CD8-positive, alpha-beta memory T cell (primary cell): ENCODE results near the gene SUSD4. TPM values are rescaled to one million over a fixed set of nuclear protein-coding genes. Genes with fewer than 3 reads are reported as not detected.
A peak's percentile ranks its signal among the peaks of the same experiment; 100 is the strongest.
"Not testable (repeated sequence)": the region's sequence is repeated elsewhere in the genome, so short reads cannot be mapped to it uniquely, and the experiment has no call there.

Source experiments
- CTCF ChIA-PET: fragments of 350-600 bp; sonication (Branson Sonifier 250); formaldehyde crosslinking; loops from one replicate; lab custom pipeline; 2021; ENCODE audit warnings: antibody characterized with exemption; lab: Charles Lee
- POLR2A ChIA-PET: fragments of 350-600 bp; sonication (Branson Sonifier 250); formaldehyde crosslinking; loops from one replicate; lab custom pipeline; 2021; ENCODE audit warnings: antibody characterized with exemption; lab: Charles Lee
- DNase-seq, 5 donors: peaks; one replicate each; pipeline versions ENCODE4 v3.0.0 to v3.0.0-alpha.2; 2020 to 2022; ENCODE audit warnings: mixed read lengths in 1 of 5
- H3K27ac ChIP-seq: one replicate; pipeline ENCODE4 v1.7.0; 2013; ENCODE audit warnings: low read depth, mild to moderate bottlenecking, low read length, moderate library complexity
- H3K27me3 ChIP-seq: 2 replicates; pipeline ENCODE4 v1.7.0; 2013; ENCODE audit warnings: low read length, mild to moderate bottlenecking; ENCODE audit not compliant: insufficient read depth, poor library complexity, severe bottlenecking
- H3K36me3 ChIP-seq: 2 replicates; pipeline ENCODE4 v1.7.0; 2013; ENCODE audit warnings: mild to moderate bottlenecking, low read length, moderate library complexity; ENCODE audit not compliant: insufficient read depth
- H3K4me1 ChIP-seq: 2 replicates; pipeline ENCODE4 v1.7.0; 2013; ENCODE audit warnings: mild to moderate bottlenecking, low read length, moderate library complexity; ENCODE audit not compliant: insufficient read depth
- H3K4me3 ChIP-seq: 2 replicates; pipeline ENCODE4 v1.7.0; 2013; ENCODE audit warnings: mild to moderate bottlenecking, low read length
- H3K9me3 ChIP-seq: 2 replicates; pipeline ENCODE4 v1.7.0; 2013; ENCODE audit warnings: mild to moderate bottlenecking, low read length
- H3K27ac Mint-ChIP-seq, 8 donors: one replicate each; pipeline ENCODE4 v1.8.0; 2020 to 2021; ENCODE audit warnings: mixed read lengths in 8 of 8, mild to moderate bottlenecking in 6 of 8, inconsistent platforms in 3 of 8, moderate library complexity in 3 of 8
- H3K27me3 Mint-ChIP-seq, 2 donors: one replicate each; pipeline ENCODE4 v1.8.0; 2020 to 2021; ENCODE audit warnings: mixed read lengths in 2 of 2, mild to moderate bottlenecking in 1 of 2, moderate library complexity in 1 of 2
- H3K36me3 Mint-ChIP-seq, 3 donors: one replicate each; pipeline ENCODE4 v1.8.0; 2020 to 2021; ENCODE audit warnings: mixed read lengths in 3 of 3, inconsistent platforms in 1 of 3, mild to moderate bottlenecking in 1 of 3
- H3K4me1 Mint-ChIP-seq, 3 donors: one replicate each; pipeline ENCODE4 v1.8.0; 2020 to 2021; ENCODE audit warnings: mixed read lengths in 3 of 3, inconsistent platforms in 1 of 3, mild to moderate bottlenecking in 1 of 3
- H3K4me3 Mint-ChIP-seq, 7 donors: one replicate each; pipeline ENCODE4 v1.8.0; 2020 to 2021; ENCODE audit warnings: mixed read lengths in 7 of 7, mild to moderate bottlenecking in 6 of 7, moderate library complexity in 4 of 7, inconsistent platforms in 2 of 7
- H3K9me3 Mint-ChIP-seq, 5 donors: one replicate each; pipeline ENCODE4 v1.8.0; 2020 to 2022; ENCODE audit warnings: mixed read lengths in 5 of 5, mild to moderate bottlenecking in 3 of 5, moderate library complexity in 2 of 5, inconsistent platforms in 1 of 5
- polyA plus RNA-seq: library from polyadenylated mRNA; unstranded; fragments of 300-500 nt; fragmentation: Illumina TruSeq; gene quantifications from one replicate; pipeline ENCODE4 v1.2.3, GENCODE V29; 2021
- total RNA-seq, 2 experiments: library from RNA; stranded (reverse); gene quantifications; one replicate each; pipeline ENCODE4 v1.2.3, GENCODE V29; 2021

SUSD4 gene
- total and polyA plus RNA-seq, 3 experiments from 2014 or later, result 0.16 to 4.2 (median 0.18) TPM

- H3K27me3 ChIP-seq, CTCF ChIA-PET, H3K36me3 Mint-ChIP-seq, H3K9me3 Mint-ChIP-seq, H3K4me1 ChIP-seq, H3K27ac Mint-ChIP-seq, H3K27ac ChIP-seq, H3K4me3 ChIP-seq, H3K36me3 ChIP-seq, H3K9me3 ChIP-seq, H3K27me3 Mint-ChIP-seq, POLR2A ChIA-PET, H3K4me1 Mint-ChIP-seq, H3K4me3 Mint-ChIP-seq: not testable (repeated sequence)
- peak in 1 of 5 donors; percentile 8 for DNase-seq
Observed at GRCh38 chr1:223278311-223278710, 85.7 kb downstream of the SUSD4 start.

GRCh38 chr1:223276029-223276428 is 87.9 kb downstream of the SUSD4 start:
- CTCF ChIA-PET, result no interaction called here

GRCh38 chr1:223273511-223273910 is 90.5 kb downstream of the SUSD4 start:
- Mint-ChIP-seq H3K4me3 (no peak overlapping the region), H3K27me3 (peaks cover 6 to 10% of the 10 kb centered on the region in 2 donors), H3K4me1 (no peaks in the 10 kb centered on the region), H3K36me3 (peaks cover 0 to under 1% (median 0%) of the 10 kb centered on the region in 3 donors), H3K27ac (no peak overlapping the region), H3K9me3 (no peaks in the 10 kb centered on the region)
- no peaks in the 10 kb centered on the region for H3K4me1 ChIP-seq
- H3K27me3 ChIP-seq, result no peaks in the 10 kb centered on the region
- no peak overlapping the region for H3K27ac ChIP-seq
- no peaks in the 10 kb centered on the region for H3K9me3 ChIP-seq
- DNase-seq, result no peak
- no peak overlapping the region for H3K4me3 ChIP-seq
- POLR2A ChIA-PET, result no interaction called here
- no peaks in the 10 kb centered on the region for H3K36me3 ChIP-seq
- CTCF ChIA-PET, result interaction anchor here (0.9 kb wide), 1 partner anchor 149 kb away, joined by 3 read pairs; no protein-coding TSS in a partner anchor

More at GRCh38 chr1:223276029-223276428, 87.9 kb downstream of the SUSD4 start:
- no peaks in the 10 kb centered on the region for H3K36me3 ChIP-seq
- no peak overlapping the region for H3K27ac Mint-ChIP-seq
- POLR2A ChIA-PET, result no interaction called here
- H3K27ac ChIP-seq, result no peak overlapping the region
- no peak overlapping the region for H3K4me3 Mint-ChIP-seq
- H3K9me3 ChIP-seq, result no peaks in the 10 kb centered on the region
- no peak for DNase-seq
- no peaks in the 10 kb centered on the region for H3K27me3 ChIP-seq
- H3K4me3 ChIP-seq, result no peak overlapping the region
- no peaks in the 10 kb centered on the region for H3K36me3 Mint-ChIP-seq
- no peaks in the 10 kb centered on the region for H3K4me1 Mint-ChIP-seq
- peaks cover 8 to 16% of the 10 kb centered on the region in 2 donors for H3K27me3 Mint-ChIP-seq
- H3K9me3 Mint-ChIP-seq, result peaks cover 0 to 2% (median 0%) of the 10 kb centered on the region in 5 donors
- no peaks in the 10 kb centered on the region for H3K4me1 ChIP-seq

DNA sequence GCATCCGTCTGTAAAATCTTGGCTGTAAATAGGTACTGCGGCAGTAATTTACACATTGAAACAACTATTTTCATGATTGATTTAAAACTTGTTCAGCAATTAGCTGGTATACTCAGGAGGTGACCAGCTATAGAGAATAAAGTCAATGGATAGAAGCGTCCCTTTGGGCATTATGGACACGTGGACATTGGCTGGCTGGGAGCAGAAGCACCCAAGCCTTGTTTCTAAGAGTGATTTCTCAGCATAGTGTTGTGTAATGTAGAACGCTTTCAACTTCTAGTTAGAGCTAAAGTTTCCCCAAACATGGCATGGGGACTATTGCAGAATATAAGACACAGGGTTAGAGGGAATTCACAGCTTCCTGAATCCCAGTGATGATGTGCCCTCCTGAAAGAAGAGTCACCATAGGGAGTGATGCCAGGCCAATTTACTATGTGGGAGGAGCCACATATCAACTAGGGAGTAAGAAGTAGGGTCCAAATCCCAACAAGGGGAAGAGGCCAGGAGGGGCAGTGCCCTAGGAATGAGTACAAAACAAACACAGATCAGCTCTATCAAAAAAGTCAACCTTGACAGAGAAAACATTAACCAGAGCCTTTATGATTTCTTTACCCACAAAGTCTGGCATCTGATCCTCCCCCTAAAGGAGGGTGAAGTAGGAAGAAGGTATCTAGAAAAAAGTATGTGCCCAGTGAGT is 92.7 kb downstream of the SUSD4 start:
- Histone ChIP-seq H3K9me3 (no peaks in the 10 kb centered on the region), H3K4me3 (no peak overlapping the region), H3K36me3 (no peaks in the 10 kb centered on the region), H3K27me3 (no peaks in the 10 kb centered on the region), H3K27ac (no peak overlapping the region), H3K4me1 (no peaks in the 10 kb centered on the region)
- Mint-ChIP-seq H3K9me3 (no peaks in the 10 kb centered on the region), H3K27me3 (peaks cover 3 to 10% of the 10 kb centered on the region in 2 donors), H3K4me1 (no peaks in the 10 kb centered on the region), H3K27ac (peak overlapping the region in 1 of 8 donors; percentile 42), H3K4me3 (no peak overlapping the region), H3K36me3 (peaks cover 0 to 2% (median 0%) of the 10 kb centered on the region in 3 donors)
- DNase-seq, result no peak
- ChIA-PET POLR2A (no interaction called here), CTCF (no interaction called here)

DNA sequence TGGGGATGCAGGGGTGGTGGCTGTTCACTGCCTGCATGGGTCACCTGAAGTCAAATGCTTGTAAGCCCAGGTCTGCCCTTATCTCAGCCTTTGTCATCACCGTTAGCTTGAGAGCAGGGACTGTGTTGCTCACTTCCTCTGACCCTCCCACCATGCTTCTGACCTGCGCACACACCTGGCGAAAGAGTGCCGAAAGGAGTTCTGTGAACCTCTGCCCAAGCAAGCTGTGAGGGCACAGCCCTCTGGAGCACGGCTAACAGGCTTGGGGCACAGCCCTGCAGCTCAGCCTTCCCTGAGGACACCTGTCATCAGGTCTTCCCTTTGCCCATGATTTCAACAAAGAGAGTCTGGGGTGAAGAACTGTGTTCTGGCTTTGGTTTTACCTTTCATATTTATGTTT is 93.8 kb downstream of the SUSD4 start:
- ChIA-PET POLR2A (no interaction called here), CTCF (no interaction called here)

DNA sequence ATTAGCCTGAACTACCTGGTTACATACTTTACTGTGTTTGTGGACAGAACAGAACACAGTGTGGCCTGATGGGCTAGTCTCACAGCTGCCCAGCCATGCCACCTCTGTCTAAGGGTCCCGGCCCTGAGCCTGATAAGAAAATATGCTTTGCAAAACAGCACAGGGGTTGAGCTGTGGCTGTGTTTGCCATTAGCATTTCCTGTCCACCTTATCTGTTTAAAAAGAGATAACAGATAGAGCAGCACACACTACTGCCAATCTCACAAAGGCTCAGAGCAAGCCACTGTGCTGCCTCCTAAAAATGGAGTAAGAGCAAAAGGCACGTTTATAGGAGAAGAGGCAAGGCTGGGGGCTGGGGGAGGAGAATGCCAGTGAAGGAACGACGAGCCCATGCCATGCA is 95.0 kb downstream of the SUSD4 start:
- Histone ChIP-seq H3K27ac (no peak overlapping the region), H3K36me3 (no peaks in the 10 kb centered on the region), H3K27me3 (no peaks in the 10 kb centered on the region), H3K9me3 (no peaks in the 10 kb centered on the region), H3K4me3 (no peak overlapping the region), H3K4me1 (no peaks in the 10 kb centered on the region)
- CTCF ChIA-PET, result no interaction called here
- H3K36me3 Mint-ChIP-seq, result peaks cover 0 to 4% (median 0%) of the 10 kb centered on the region in 3 donors
- H3K27ac Mint-ChIP-seq, result peak overlapping the region in 1 of 8 donors; percentile 6
- H3K27me3 Mint-ChIP-seq, result peaks cover 3 to 6% of the 10 kb centered on the region in 2 donors
- POLR2A ChIA-PET, result no interaction called here
- H3K4me1 Mint-ChIP-seq, result no peaks in the 10 kb centered on the region
- H3K4me3 Mint-ChIP-seq, result no peak overlapping the region
- no peak for DNase-seq
- no peaks in the 10 kb centered on the region for H3K9me3 Mint-ChIP-seq

More for the DNA sequence above, 93.8 kb downstream of the SUSD4 start:
- Mint-ChIP-seq H3K9me3 (no peaks in the 10 kb centered on the region), H3K27me3 (peaks cover 3 to 6% of the 10 kb centered on the region in 2 donors), H3K4me3 (no peak overlapping the region), H3K4me1 (no peaks in the 10 kb centered on the region), H3K27ac (no peak overlapping the region), H3K36me3 (peaks cover 0 to 4% (median 0%) of the 10 kb centered on the region in 3 donors)
- Histone ChIP-seq H3K4me1 (no peaks in the 10 kb centered on the region), H3K36me3 (no peaks in the 10 kb centered on the region), H3K27ac (no peak overlapping the region), H3K4me3 (no peak overlapping the region), H3K9me3 (no peaks in the 10 kb centered on the region), H3K27me3 (no peaks in the 10 kb centered on the region)
- no peak for DNase-seq

DNA sequence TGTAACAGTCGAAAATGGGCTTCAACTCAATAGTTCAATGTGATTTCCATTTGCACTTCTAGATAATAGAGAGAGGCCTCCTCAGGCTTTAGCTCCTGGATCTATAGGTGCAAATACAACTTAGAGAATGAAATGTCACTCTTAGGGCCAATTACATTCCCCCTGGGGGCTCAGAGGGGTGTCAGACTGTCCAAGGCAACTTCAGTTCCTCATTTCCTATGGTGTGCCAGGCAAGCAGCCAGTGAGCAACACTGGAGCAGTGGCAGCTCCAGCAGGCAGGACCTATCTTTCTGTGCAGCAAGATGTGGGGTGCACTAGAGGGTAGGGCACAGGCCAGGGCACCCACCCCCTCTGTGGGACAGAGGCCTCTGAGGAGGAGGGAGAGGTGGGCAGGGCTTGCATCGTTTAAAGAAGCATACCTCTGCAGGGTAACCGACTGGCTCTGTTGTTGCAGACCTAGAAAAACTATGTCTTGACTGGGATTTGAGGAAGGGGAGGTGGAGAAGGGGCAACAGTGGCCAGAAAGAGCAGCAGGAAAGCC is 97.3 kb downstream of the SUSD4 start:
- Mint-ChIP-seq H3K27ac (no peak overlapping the region), H3K9me3 (no peaks in the 10 kb centered on the region), H3K4me3 (no peak overlapping the region), H3K27me3 (peaks cover 7 to 12% of the 10 kb centered on the region in 2 donors), H3K36me3 (peaks cover 0 to 4% (median 0%) of the 10 kb centered on the region in 3 donors), H3K4me1 (no peaks in the 10 kb centered on the region)
- CTCF ChIA-PET, result no interaction called here
- no peak overlapping the region for H3K27ac ChIP-seq
- H3K4me3 ChIP-seq, result no peak overlapping the region
- no peaks in the 10 kb centered on the region for H3K9me3 ChIP-seq
- H3K27me3 ChIP-seq, result no peaks in the 10 kb centered on the region
- H3K36me3 ChIP-seq, result no peaks in the 10 kb centered on the region
- H3K4me1 ChIP-seq, result no peaks in the 10 kb centered on the region
- DNase-seq, result no peak
- POLR2A ChIA-PET, result no interaction called here

- Mint-ChIP-seq H3K4me1 (no peaks in the 10 kb centered on the region), H3K36me3 (peaks cover 0 to 4% (median 0%) of the 10 kb centered on the region in 3 donors), H3K4me3 (no peak overlapping the region)
Observed at GRCh38 chr1:223264983-223265908, 98.7 kb downstream of the SUSD4 start.

More at GRCh38 chr1:223264983-223265908, 98.7 kb downstream of the SUSD4 start:
- no peaks in the 10 kb centered on the region for H3K9me3 ChIP-seq
- no peak overlapping the region for H3K4me3 ChIP-seq
- H3K27me3 ChIP-seq, result no peaks in the 10 kb centered on the region
- Mint-ChIP-seq H3K27me3 (peaks cover 9% of the 10 kb centered on the region in 2 donors), H3K27ac (peak overlapping the region in 4 of 8 donors; percentile 9 to 44 (median 20)), H3K9me3 (no peaks in the 10 kb centered on the region)
- ChIA-PET POLR2A (no interaction called here), CTCF (no interaction called here)
- no peak for DNase-seq
- H3K36me3 ChIP-seq, result no peaks in the 10 kb centered on the region
- H3K27ac ChIP-seq, result no peak overlapping the region
- no peaks in the 10 kb centered on the region for H3K4me1 ChIP-seq
